IMR-90 (cell line): Measurements from ENCODE around the gene COX10. TPM values are rescaled to one million over a fixed set of nuclear protein-coding genes. Genes with fewer than 3 reads are reported as not detected.

Experiments
- ATAC-seq: fragments of 200-7000 bp; cut with Tn5 transposase; 2 replicates; pipeline ENCODE4 v1.9.1; 2020; ENCODE audit warnings: low read depth, mild to moderate bottlenecking, moderate library complexity
- BruUV-seq: library from RNA; stranded (reverse); fragments of 400-500 nt; replicated peaks from 2 replicates; lab custom pipeline; 2021; lab: Mats Ljungman, UMichigan
- CTCF ChIA-PET: fragments of 300-600 bp; formaldehyde crosslinking; extraction: SDS; loops from one replicate; lab custom pipeline; 2021; ENCODE audit warnings: antibody characterized with exemption; lab: Yijun Ruan, JAX
- POLR2A ChIA-PET: fragments of 300-600 bp; sonication (Branson Sonifier 250); formaldehyde crosslinking; loops from one replicate; lab custom pipeline; 2022; ENCODE audit warnings: antibody characterized with exemption; ENCODE audit not compliant: unreplicated experiment; lab: Charles Lee
- DNase-seq: peaks from one replicate; pipeline ENCODE4 v3.0.0; 2013
- H2AFZ ChIP-seq: replicated peaks from 2 replicates; pipeline ENCODE3; 2013; ENCODE audit warnings: low read length, mild to moderate bottlenecking; ENCODE audit not compliant: poor library complexity
- H2AK5ac ChIP-seq: 2 replicates; pipeline ENCODE4 v1.6.1; 2013; ENCODE audit warnings: low read depth, low read length, inconsistent platforms
- H2AK9ac ChIP-seq: replicated peaks from 2 replicates; pipeline ENCODE3; 2013; ENCODE audit warnings: mild to moderate bottlenecking, low read depth, low read length, moderate library complexity; ENCODE audit not compliant: poor library complexity
- H2BK120ac ChIP-seq: 2 replicates; pipeline ENCODE4 v1.6.1; 2013; ENCODE audit warnings: low read depth, low read length, inconsistent platforms
- H2BK15ac ChIP-seq: 3 replicates; pipeline ENCODE4 v1.6.1; 2013; ENCODE audit warnings: low read depth, low read length, inconsistent platforms
- H2BK20ac ChIP-seq: 2 replicates; pipeline ENCODE4 v1.6.1; 2013; ENCODE audit warnings: low read depth, mild to moderate bottlenecking, inconsistent platforms, low read length, moderate library complexity
- H2BK5ac ChIP-seq: 2 replicates; pipeline ENCODE4 v1.6.1; 2013; ENCODE audit warnings: mild to moderate bottlenecking, low read depth, low read length, inconsistent platforms; ENCODE audit not compliant: poor library complexity, severe bottlenecking
- H3K14ac ChIP-seq: replicated peaks from 2 replicates; pipeline ENCODE4 v1.6.1; 2013; ENCODE audit warnings: low read depth, low read length, inconsistent platforms
- H3K18ac ChIP-seq: 2 replicates; pipeline ENCODE4 v1.6.1; 2013; ENCODE audit warnings: low read depth, low read length, control low read depth
- H3K23ac ChIP-seq: 2 replicates; pipeline ENCODE4 v1.6.1; 2013; ENCODE audit warnings: low read depth, low read length, inconsistent platforms
- H3K27ac ChIP-seq: 2 replicates; pipeline ENCODE4 v1.5.1; 2013; ENCODE audit warnings: mild to moderate bottlenecking, control low read depth, low read length; ENCODE audit not compliant: insufficient read depth
- H3K27me3 ChIP-seq: 2 replicates; pipeline ENCODE4 v1.6.1; 2013; ENCODE audit warnings: low read length; ENCODE audit not compliant: control insufficient read depth, insufficient read depth
- H3K36me3 ChIP-seq: 2 replicates; pipeline ENCODE4 v1.6.1; 2013; ENCODE audit warnings: low read length, mixed read lengths; ENCODE audit not compliant: control insufficient read depth, insufficient read depth
- H3K4ac ChIP-seq: 2 replicates; pipeline ENCODE4 v1.6.1; 2013; ENCODE audit warnings: low read depth, low read length, inconsistent platforms
- H3K4me1 ChIP-seq: 2 replicates; pipeline ENCODE4 v1.6.1; 2013; ENCODE audit warnings: low read length, mixed read lengths; ENCODE audit not compliant: control insufficient read depth, insufficient read depth
- H3K4me2 ChIP-seq: 2 replicates; pipeline ENCODE4 v1.6.1; 2013; ENCODE audit warnings: low read depth, mild to moderate bottlenecking, control low read depth, low read length, moderate library complexity
- H3K4me3 ChIP-seq: 2 replicates; pipeline ENCODE4 v1.5.1; 2013; ENCODE audit warnings: low read depth, mild to moderate bottlenecking, control low read depth, low read length, moderate library complexity; ENCODE audit not compliant: insufficient read depth
- H3K56ac ChIP-seq: 2 replicates; pipeline ENCODE4 v1.6.1; 2013; ENCODE audit warnings: low read length, inconsistent platforms; ENCODE audit not compliant: insufficient read depth; ENCODE audit errors: extremely low read depth
- H3K79me1 ChIP-seq, 2 experiments: 2 replicates each; pipeline ENCODE4 v1.6.1; 2013; ENCODE audit warnings: low read length in 2 of 2, inconsistent platforms in 1 of 2, low read depth in 1 of 2
- H3K9ac ChIP-seq: 2 replicates; pipeline ENCODE4 v1.6.1; 2013; ENCODE audit warnings: low read depth, low read length, control low read depth
- H3K9me1 ChIP-seq: 2 replicates; pipeline ENCODE4 v1.6.1; 2013; ENCODE audit warnings: low read length, inconsistent platforms; ENCODE audit not compliant: insufficient read depth
- H3K9me3 ChIP-seq: 2 replicates; pipeline ENCODE4 v1.6.1; 2013; ENCODE audit warnings: low read length; ENCODE audit not compliant: control insufficient read depth, insufficient read depth
- H4K20me1 ChIP-seq: 2 replicates; pipeline ENCODE4 v1.6.1; 2013; ENCODE audit warnings: low read length, inconsistent platforms; ENCODE audit not compliant: insufficient read depth
- H4K5ac ChIP-seq: 2 replicates; pipeline ENCODE4 v1.6.1; 2013; ENCODE audit warnings: mild to moderate bottlenecking, low read depth, low read length, control low read depth
- H4K8ac ChIP-seq, 2 experiments: 2 replicates each; pipeline ENCODE4 v1.6.1; 2013; ENCODE audit warnings: low read depth in 2 of 2, low read length in 2 of 2, control low read depth in 1 of 2, inconsistent platforms in 1 of 2
- H4K91ac ChIP-seq: 2 replicates; pipeline ENCODE4 v1.6.1; 2013; ENCODE audit warnings: low read depth, low read length, inconsistent platforms; ENCODE audit not compliant: insufficient read depth
- CEBPB ChIP-seq: IDR thresholded peaks from 2 replicates; pipeline ENCODE4 v1.6.1; 2012; ENCODE audit warnings: low read depth, low read length, improper control_type of control experiment
- CHD1 ChIP-seq: IDR thresholded peaks from 2 replicates; pipeline ENCODE4 v1.6.1; 2012; ENCODE audit warnings: low read depth, low read length, improper control_type of control experiment
- CTCF ChIP-seq: conservative IDR thresholded peaks from 2 replicates; pipeline ENCODE4 v1.5.1; 2012; ENCODE audit warnings: mild to moderate bottlenecking, low read depth, low read length, improper control_type of control experiment
- ELK1 ChIP-seq: fragments of 150-350 bp; IDR thresholded peaks from 2 replicates; pipeline ENCODE4 v1.6.1; 2016; ENCODE audit warnings: low read depth, mild to moderate bottlenecking, low read length, moderate library complexity, borderline replicate concordance
- FOS ChIP-seq: fragments of 150-350 bp; IDR thresholded peaks from 2 replicates; pipeline ENCODE4 v1.6.1; 2016; ENCODE audit warnings: low read depth, low read length
- MAFK ChIP-seq: IDR thresholded peaks from 2 replicates; pipeline ENCODE4 v1.6.1; 2012; ENCODE audit warnings: low read depth, low read length, improper control_type of control experiment
- MAZ ChIP-seq: IDR thresholded peaks from 2 replicates; pipeline ENCODE4 v1.6.1; 2012; ENCODE audit warnings: low read depth, mild to moderate bottlenecking, low read length, improper control_type of control experiment, moderate library complexity, borderline replicate concordance
- NFE2L2 ChIP-seq: fragments of 150-350 bp; IDR thresholded peaks from 2 replicates; pipeline ENCODE4 v1.6.1; 2016; ENCODE audit warnings: low read depth, mild to moderate bottlenecking, low read length
- POLR2A ChIP-seq: IDR thresholded peaks from 2 replicates; pipeline ENCODE4 v1.6.1; 2012; ENCODE audit warnings: mild to moderate bottlenecking, low read depth, low read length
- RAD21 ChIP-seq: IDR thresholded peaks from 2 replicates; pipeline ENCODE4 v1.6.1; 2012; ENCODE audit warnings: low read length, improper control_type of control experiment
- RCOR1 ChIP-seq: IDR thresholded peaks from 2 replicates; pipeline ENCODE4 v1.6.1; 2012; ENCODE audit warnings: mild to moderate bottlenecking, low read length, improper control_type of control experiment; ENCODE audit not compliant: insufficient replicate concordance
- RFX5 ChIP-seq: IDR thresholded peaks from 2 replicates; pipeline ENCODE4 v1.8.0; 2012; ENCODE audit warnings: low read depth, mild to moderate bottlenecking, low read length, moderate library complexity
- SMC3 ChIP-seq: fragments of 150-350 bp; IDR thresholded peaks from 2 replicates; pipeline ENCODE4 v1.6.1; 2016; ENCODE audit warnings: low read depth, mild to moderate bottlenecking, antibody characterized with exemption, low read length, moderate library complexity
- WGBS, 2 experiments: methylation state at CpG; one replicate each; pipeline versions ENCODE4 v1.1.5 to v1.1.7; 2013; ENCODE audit warnings: missing lambda C conversion rate in 2 of 2; ENCODE audit not compliant: insufficient read length in 1 of 2; ENCODE audit errors: extremely low coverage in 2 of 2; 5-methylcytosine and 5-hydroxymethylcytosine counted together
- dilution Hi-C: fragments of 300-500 bp; cut with HindIII; formaldehyde crosslinking; loops from one replicate; pipeline ENCODE4 v1.14.3; 2018; ENCODE audit warnings: low sequenced_read_pairs; ENCODE audit not compliant: unreplicated experiment
- in situ Hi-C: fragments of 300-500 bp; cut with MboI; formaldehyde crosslinking; loops from 3 replicates; pipeline ENCODE4 v1.14.3; 2019; ENCODE audit warnings: low sequenced_read_pairs, inconsistent platforms, mixed read lengths
- intact Hi-C: fragments of 100-400 bp; cut with micrococcal nuclease; formaldehyde crosslinking; loops from 2 replicates; pipeline ENCODE4 v1.10.0; 2022
- polyA plus RNA-seq, 3 experiments: library from polyadenylated mRNA; depleted of rRNA; stranded (reverse); fragments of >200 nt; gene quantifications; 2 replicates each; pipeline ENCODE4 v1.2.3, GENCODE V29; 2012; ENCODE audit warnings: low replicate concordance in 1 of 3
- total RNA-seq: library from RNA; depleted of rRNA; stranded (reverse); fragments of >200 nt; gene quantifications from 2 replicates; pipeline ENCODE4 v1.2.3, GENCODE V29; 2012
- TF ChIP-seq, protein P1 (sequence below): fragments of 150-350 bp; IDR thresholded peaks from 2 replicates; pipeline ENCODE4 v1.6.1; 2017; ENCODE audit warnings: mild to moderate bottlenecking, antibody characterized with exemption, low read length, low read depth

The COX10 gene
- total and polyA plus RNA-seq, 2 of the 4 experiments (the other 2 are of a cell fraction), result 15.4 to 16.1 TPM

- H3K9ac ChIP-seq, result no peak overlapping the region
- no peak overlapping the region for H2BK15ac ChIP-seq
- dilution Hi-C loops (no loop called here), intact Hi-C loops (no loop called here), in situ Hi-C loops (no loop called here)
- H2BK20ac ChIP-seq, result no peak overlapping the region
- peaks cover 12 to 20% of the 10 kb centered on the region in 2 experiments for H3K79me1 ChIP-seq
- no peak overlapping the region for H3K4ac ChIP-seq
- H2BK5ac ChIP-seq, result no peak overlapping the region
- no peak overlapping the region for H3K23ac ChIP-seq
- ATAC-seq (no peak), DNase-seq (no peak)
- no peak overlapping the region for H3K14ac ChIP-seq
- H3K9me1 ChIP-seq, result 0 out of 2 replicates have a peak, but pooled peaks cover 3% of the 10 kb centered on the region
- no peak overlapping the region for H4K91ac ChIP-seq
- H2AFZ ChIP-seq, result no peak overlapping the region
- H3K4me3 ChIP-seq, result no peak overlapping the region
- no peak overlapping the region for H2AK9ac ChIP-seq
- ChIA-PET CTCF (no interaction called here), POLR2A (no interaction called here)
- H2BK120ac ChIP-seq, result no peak overlapping the region
- BruUV-seq, result no TSS peak
- no peak for TF ChIP-seq CTCF
- TF ChIP-seq FOS, result no peak
- no peak for TF ChIP-seq CEBPB
- no peak for TF ChIP-seq SMC3
- no peak for TF ChIP-seq CHD1
- no peak for TF ChIP-seq RCOR1
- TF ChIP-seq RFX5, result no peak
- no peak for TF ChIP-seq MAFK
- TF ChIP-seq NFE2L2, result no peak
- no peak for TF ChIP-seq RAD21
- no peak for TF ChIP-seq ELK1
- TF ChIP-seq POLR2A, result no peak
- TF ChIP-seq MAZ, result no peak
- TF ChIP-seq, protein P1, sequence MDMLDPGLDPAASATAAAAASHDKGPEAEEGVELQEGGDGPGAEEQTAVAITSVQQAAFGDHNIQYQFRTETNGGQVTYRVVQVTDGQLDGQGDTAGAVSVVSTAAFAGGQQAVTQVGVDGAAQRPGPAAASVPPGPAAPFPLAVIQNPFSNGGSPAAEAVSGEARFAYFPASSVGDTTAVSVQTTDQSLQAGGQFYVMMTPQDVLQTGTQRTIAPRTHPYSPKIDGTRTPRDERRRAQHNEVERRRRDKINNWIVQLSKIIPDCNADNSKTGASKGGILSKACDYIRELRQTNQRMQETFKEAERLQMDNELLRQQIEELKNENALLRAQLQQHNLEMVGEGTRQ, result no peak
- H3K36me3 ChIP-seq, result peaks cover 10% of the 10 kb centered on the region
- no peak overlapping the region for H4K8ac ChIP-seq
- H3K27ac ChIP-seq, result no peak overlapping the region
- no peak overlapping the region for H4K5ac ChIP-seq
- peaks cover 3% of the 10 kb centered on the region; the same call in 1 of the 2 replicates for H3K4me1 ChIP-seq
- H3K56ac ChIP-seq, result no peak overlapping the region
- WGBS, 2 experiments, result no CpG with 5 or more reads among the region's 3 CpGs
- no peak overlapping the region for H3K4me2 ChIP-seq
- no peaks in the 10 kb centered on the region for H3K27me3 ChIP-seq
- no peaks in the 10 kb centered on the region for H3K9me3 ChIP-seq
- H4K20me1 ChIP-seq, result no peaks in the 10 kb centered on the region
- no peak overlapping the region for H3K18ac ChIP-seq
- no peak overlapping the region for H2AK5ac ChIP-seq
These were observed 35.4 kb downstream of the COX10 start for GRCh38 chr17:14104734-14105133.
